T-helper 2 cell treated with Interferon-gamma antibody and Interleukin-4, amounts not matched to agents 100 ng/mL and 5 ng/mL, for 36 hours (primary cell): ENCODE results near the gene LMBR1. TPM values are rescaled to one million over a fixed set of nuclear protein-coding genes. Genes with fewer than 3 reads are reported as not detected.
"Not testable (repeated sequence)": the region's sequence is repeated elsewhere in the genome, so short reads cannot be mapped to it uniquely, and the experiment has no call there.

Experiments
- intact Hi-C: fragments of 100-400 bp; cut with micrococcal nuclease; formaldehyde crosslinking; loops from one replicate; pipeline ENCODE4 v1.15.1; 2023
- total RNA-seq: library from RNA; stranded (reverse); gene quantifications from 2 replicates; pipeline ENCODE4 v1.2.3, GENCODE V29; 2022

The LMBR1 gene
- total RNA-seq, 1 donor from 2014 or later = 52.7 TPM

- intact Hi-C loops = no loop called here
These were observed 231.3 kb downstream of the LMBR1 start for GRCh38 chr7:156661637-156662036.

GRCh38 chr7:156659961-156660360, 233.0 kb downstream of the LMBR1 start:
- intact Hi-C loops = no loop called here

DNA sequence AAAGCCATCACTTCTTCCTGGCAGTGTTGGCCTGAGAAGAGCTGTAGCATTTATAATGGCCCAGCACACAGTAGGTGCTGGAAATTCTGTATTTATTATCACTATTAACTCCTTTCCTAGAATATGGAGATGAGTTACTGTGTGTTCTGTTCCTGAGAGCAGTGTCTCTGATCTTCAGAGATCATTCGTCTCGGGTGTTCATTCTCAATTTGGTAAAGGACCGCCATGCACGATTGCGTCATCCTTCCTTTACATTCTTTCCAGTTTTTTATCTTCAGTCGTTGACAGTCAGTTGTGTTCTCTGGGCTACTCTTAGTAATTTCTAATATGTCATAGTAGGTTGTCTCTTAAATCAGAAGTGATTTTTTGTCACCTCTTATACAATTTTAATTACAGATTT, 233.8 kb downstream of the LMBR1 start:
- intact Hi-C loops = no loop called here

GRCh38 chr7:156657681-156658080, 235.3 kb downstream of the LMBR1 start:
- intact Hi-C loops = no loop called here

GRCh38 chr7:156656598-156656997, 236.4 kb downstream of the LMBR1 start:
- intact Hi-C loops = no loop called here

- intact Hi-C loops = no loop called here
These were observed 237.0 kb downstream of the LMBR1 start for GRCh38 chr7:156655983-156656382.

DNA sequence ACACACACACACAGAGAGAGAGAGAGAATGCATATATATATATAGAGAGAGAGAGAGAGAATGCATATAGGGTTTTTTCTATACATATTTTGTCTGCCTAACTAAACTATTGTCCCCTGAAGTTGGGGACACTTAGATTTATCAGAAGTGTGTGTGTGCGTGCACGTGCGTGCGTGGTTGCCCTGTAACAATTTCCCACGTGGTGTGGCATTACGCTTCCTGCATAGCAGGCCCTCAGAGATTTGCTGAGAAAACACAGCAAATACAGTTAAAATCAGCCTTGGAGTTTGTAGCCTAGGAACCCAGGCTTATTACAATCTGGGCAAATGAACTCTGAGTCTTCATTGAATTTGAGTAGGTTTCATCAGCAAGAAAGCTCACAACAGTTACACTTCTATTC, 237.7 kb downstream of the LMBR1 start:
- intact Hi-C loops = no loop called here

DNA sequence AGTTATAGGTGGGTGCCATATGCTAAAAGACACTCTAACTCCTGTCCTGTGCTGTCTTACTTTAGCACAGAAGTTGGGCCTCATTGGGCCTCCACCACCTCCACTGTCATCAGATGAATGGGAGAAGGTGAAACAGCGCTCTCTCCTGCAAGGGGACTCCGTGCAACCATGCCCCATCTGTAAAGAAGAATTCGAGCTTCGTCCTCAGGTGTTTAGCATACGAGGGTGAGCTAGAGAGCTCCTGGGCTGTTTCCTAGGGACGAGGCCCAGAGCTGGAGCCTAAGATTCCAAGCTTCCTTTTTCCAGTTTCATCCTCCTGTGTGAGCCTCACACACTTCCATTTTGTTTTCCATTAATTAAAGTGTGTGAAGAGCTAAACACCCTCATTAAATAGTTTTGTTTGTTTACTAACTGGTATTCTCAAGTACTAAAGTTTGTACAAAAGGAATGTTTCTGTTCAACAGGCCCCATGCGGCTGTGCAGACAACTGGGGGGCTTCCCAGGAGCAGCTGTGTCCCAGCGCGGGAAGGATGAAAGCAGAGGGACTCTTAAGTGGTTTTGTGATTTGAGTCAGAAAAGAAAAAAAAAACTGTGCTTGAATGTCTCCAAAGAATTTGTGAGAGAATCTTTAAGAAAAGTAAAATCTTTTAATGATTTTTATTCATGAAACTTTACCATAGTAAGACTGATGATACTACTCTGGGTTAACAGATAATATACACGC, 238.3 kb downstream of the LMBR1 start:
- intact Hi-C loops = no loop called here

- intact Hi-C loops = no loop called here
These were observed 240.0 kb downstream of the LMBR1 start for GRCh38 chr7:156652886-156653568.

DNA sequence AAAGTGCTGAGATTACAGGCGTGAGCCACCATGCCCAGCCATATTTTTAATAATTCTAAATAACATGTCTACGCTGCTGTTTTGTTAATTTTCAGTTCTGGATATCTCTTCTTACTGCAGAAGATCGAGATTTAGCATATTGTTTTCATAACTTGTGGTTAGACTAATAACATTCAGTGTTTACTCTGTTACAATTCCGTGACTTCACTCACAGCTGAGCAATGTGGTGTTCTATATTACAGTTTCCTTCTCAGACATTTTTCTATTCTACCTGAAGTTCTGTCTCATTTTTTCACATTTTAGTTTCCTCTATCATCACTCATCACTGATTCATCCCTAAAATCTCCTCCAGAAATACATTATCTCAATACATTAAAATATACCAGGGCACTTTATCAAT, 241.5 kb downstream of the LMBR1 start:
- intact Hi-C loops = no loop called here

DNA sequence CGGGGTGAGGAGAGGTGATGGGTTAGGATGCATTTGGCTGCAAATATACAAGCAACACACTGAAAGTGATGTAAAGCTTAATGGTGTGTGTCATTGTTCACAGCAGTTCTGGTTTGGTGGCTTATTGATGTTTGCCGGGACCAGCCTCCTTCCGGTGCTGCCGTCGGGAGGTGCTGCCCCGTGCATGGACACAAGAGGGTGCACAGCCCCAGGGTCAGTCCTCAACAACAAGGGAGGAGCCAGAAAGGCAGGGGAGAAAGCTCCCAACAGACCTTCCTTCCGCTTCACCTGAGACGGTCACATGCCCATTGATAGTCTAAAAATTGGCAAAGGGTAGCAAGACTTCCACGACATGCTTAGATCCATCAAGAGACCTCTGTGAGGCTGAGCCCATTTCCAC, 242.9 kb downstream of the LMBR1 start:
- intact Hi-C loops = loop anchor here (1.0 kb wide), 1 partner anchor 167 kb away; no protein-coding TSS in a partner anchor

GRCh38 chr7:156647330-156647729, 245.7 kb downstream of the LMBR1 start:
- intact Hi-C loops = loop anchor here (10.0 kb wide), 2 partner anchors 127 to 843 kb away; no protein-coding TSS in a partner anchor

- intact Hi-C loops = loop anchor here (10.0 kb wide), 2 partner anchors 132 to 838 kb away; no protein-coding TSS in a partner anchor
These were observed 250.5 kb downstream of the LMBR1 start for GRCh38 chr7:156642306-156643045.

DNA sequence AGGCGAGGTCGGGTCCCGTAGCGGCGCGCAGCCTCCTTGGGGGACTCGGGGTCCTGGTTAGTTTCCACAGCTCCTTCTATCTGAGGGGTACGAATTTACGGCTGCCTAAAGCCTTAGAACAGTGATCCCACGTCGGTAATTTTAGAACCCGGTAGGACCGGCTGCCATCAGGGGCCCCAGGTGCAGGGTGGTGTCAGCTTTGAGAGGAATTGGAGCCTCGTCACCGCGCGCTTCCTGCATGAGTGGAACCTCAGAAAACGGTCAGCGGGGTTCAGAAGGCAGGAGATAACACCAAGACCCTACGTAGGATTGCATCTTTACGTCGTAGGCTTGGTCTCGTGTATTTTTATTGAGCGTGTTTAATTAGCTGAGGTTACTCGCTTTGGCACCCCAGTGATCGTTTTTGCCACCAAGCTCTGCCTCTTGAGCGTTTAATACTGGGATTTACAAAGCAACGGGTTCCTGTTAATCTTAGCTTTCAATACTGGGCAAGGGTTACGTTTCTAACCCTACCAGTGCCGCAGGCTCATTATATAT, 252.0 kb downstream of the LMBR1 start:
- intact Hi-C loops = loop anchor here (1.0 to 10.0 kb wide), 8 partner anchors 16 to 997 kb away; partner anchors contain the start of gene RBM33

DNA sequence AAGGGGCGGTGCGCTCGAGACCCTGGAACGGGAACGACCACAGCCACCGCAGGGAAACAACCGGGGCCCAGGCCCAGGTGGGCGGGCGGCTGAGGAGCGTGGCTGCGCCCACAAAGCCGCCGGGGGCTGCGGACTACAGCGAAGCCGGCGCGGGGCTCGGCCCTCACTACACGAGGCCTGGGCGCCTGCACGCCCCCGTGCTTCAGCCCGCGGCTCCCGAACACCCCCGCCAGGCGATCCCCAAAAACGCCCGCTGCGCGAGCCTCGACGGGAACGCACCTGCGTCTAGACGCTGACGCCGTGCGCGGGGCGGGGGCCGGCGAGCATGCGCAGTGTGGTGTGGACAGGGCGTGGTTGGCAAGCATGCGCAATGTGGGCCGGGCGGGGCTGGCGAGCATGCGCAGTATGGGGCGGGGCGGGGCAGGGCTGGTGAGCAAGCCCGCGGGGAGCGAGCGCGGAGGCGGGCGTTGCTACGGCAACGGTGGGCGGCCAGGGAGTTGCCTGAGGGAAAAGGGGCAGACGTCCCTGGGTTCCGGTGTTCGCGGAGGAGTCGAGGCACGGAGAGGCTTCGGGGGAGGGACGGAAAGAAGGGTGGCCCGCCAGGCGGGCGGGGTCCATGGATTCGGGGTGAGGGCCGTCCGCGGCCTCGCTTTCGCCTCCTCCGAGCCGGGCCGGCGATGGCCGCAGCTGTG, 252.6 kb downstream of the LMBR1 start, which contains the start of gene RNF32:
Gene RNF32, plus strand, starts transcription at position 518 of the 692 bp plus-strand sequence. CDS start 3,104 bp downstream, outside the sequence.
- intact Hi-C loops = loop anchor here (1.0 to 10.0 kb wide), 6 partner anchors 27 to 996 kb away; partner anchors contain the start of gene RBM33

DNA sequence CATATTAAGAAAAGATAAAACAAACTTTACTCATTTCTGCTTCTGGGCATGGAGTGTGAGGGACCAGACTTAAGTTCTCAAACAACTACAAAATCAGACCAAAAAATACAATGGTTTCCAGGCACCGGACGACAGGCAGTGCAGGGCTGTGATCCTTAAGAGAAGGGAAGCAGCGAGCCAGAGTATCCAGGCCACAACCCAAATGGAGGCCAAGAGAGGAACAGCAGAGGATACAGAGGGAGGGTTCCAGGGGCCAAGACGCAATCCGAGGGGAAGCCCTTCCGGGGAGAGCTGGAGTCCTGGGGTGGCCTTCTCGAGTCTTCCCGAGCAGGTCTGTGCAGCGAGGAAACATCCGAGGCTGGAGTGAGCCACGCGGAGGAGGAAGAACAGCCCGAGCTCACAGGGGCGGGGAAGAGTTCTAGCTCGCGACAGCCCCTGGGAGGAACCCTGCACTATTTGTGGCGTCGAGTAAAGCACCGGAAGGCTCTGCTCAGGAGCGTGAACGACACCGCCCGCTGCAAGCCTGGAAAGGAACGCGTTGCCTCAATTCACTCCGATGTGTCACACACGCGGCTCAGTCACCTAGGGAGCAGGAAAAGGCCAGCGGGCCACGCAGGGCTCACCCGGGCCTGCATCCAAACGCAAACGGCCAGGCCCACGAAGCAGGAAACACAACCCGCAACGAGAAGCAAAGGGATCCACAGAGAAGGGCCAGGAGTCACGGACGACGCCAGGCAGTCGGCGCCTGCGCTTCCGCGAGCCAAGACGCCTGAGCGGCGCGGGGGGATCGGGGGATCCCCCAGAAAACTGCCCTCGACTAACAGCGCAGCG, 253.3 kb downstream of the LMBR1 start:
- intact Hi-C loops = loop anchor here (1.0 to 10.0 kb wide), 6 partner anchors 26 to 995 kb away; partner anchors contain the start of gene RBM33

- intact Hi-C loops = no loop called here
These were observed 254.4 kb downstream of the LMBR1 start for GRCh38 chr7:156638443-156639077.

DNA sequence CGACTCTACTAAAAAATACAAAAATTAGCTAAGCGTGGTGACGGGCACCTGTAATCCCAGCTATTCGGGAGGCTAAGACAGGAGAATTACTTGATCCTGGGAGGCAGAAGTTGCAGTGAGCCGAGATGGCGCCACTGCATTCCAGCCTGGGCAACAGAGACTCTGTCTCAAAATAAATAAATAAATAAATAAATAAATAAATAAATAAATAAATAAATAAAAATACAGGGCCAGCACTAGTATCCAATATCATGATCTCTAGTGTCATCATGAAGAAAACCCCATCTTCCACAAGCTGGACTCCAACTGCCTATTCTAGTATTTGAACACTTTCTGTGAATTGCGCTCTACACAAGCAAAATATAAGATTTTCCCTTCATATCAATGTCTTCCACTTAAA, 255.9 kb downstream of the LMBR1 start:
- intact Hi-C loops = not testable (repeated sequence)
